Endodermal cell (in vitro differentiated cells): ENCODE measurements around the gene GRP. TPM values are rescaled to one million over a fixed set of nuclear protein-coding genes. Genes with fewer than 3 reads are reported as not detected.

Experiments
- DNase-seq: peaks from one replicate; pipeline ENCODE4 v3.0.0-alpha.2; 2017
- H3K27ac ChIP-seq: 2 replicates; pipeline ENCODE4 v1.5.1; 2013; ENCODE audit warnings: mild to moderate bottlenecking, low read depth, low read length, moderate library complexity
- H3K27me3 ChIP-seq: 2 replicates; pipeline ENCODE4 v1.6.1; 2013; ENCODE audit warnings: mild to moderate bottlenecking, low read length, moderate library complexity; ENCODE audit not compliant: insufficient read depth, control insufficient read depth, poor library complexity, severe bottlenecking
- H3K36me3 ChIP-seq: 2 replicates; pipeline ENCODE4 v1.7.0; 2013; ENCODE audit warnings: mild to moderate bottlenecking, low read length, moderate library complexity; ENCODE audit not compliant: control insufficient read depth, insufficient read depth
- H3K4me1 ChIP-seq: one replicate; pipeline ENCODE4 v1.7.0; 2013; ENCODE audit warnings: low read length; ENCODE audit not compliant: control insufficient read depth, insufficient read depth
- H3K4me3 ChIP-seq: 2 replicates; pipeline ENCODE4 v1.5.1; 2013; ENCODE audit warnings: mild to moderate bottlenecking, low read length, moderate library complexity
- H3K9ac ChIP-seq: 2 replicates; pipeline ENCODE4 v1.6.1; 2013; ENCODE audit warnings: mild to moderate bottlenecking, low read length, moderate library complexity; ENCODE audit not compliant: poor library complexity, severe bottlenecking; ENCODE audit errors: extremely low read depth
- H3K9me3 ChIP-seq: 2 replicates; pipeline ENCODE4 v1.6.1; 2013; ENCODE audit warnings: mild to moderate bottlenecking, low read length, moderate library complexity; ENCODE audit not compliant: control insufficient read depth
- H3K27ac Mint-ChIP-seq: 2 replicates; pipeline ENCODE4 v1.8.0; 2020; ENCODE audit warnings: mixed read lengths
- H3K27me3 Mint-ChIP-seq: 2 replicates; pipeline ENCODE4 v1.8.0; 2021; ENCODE audit warnings: mild to moderate bottlenecking, mixed read lengths; ENCODE audit not compliant: insufficient read depth
- H3K36me3 Mint-ChIP-seq: 2 replicates; pipeline ENCODE4 v1.8.0; 2020; ENCODE audit warnings: low read depth, mixed read lengths
- H3K4me1 Mint-ChIP-seq: 2 replicates; pipeline ENCODE4 v1.8.0; 2020; ENCODE audit warnings: mixed read lengths
- H3K4me3 Mint-ChIP-seq: 2 replicates; pipeline ENCODE4 v1.8.0; 2020; ENCODE audit warnings: mild to moderate bottlenecking, moderate library complexity, mixed read lengths
- H3K9me3 Mint-ChIP-seq: 2 replicates; pipeline ENCODE4 v1.8.0; 2020; ENCODE audit warnings: mild to moderate bottlenecking, mixed read lengths
- CTCF ChIP-seq: fragments of 200-600 bp; sonication (generic); conservative IDR thresholded peaks from 2 replicates; pipeline ENCODE4 v1.5.0; 2021; ENCODE audit warnings: antibody characterized with exemption, mild to moderate bottlenecking
- WGBS, 2 experiments: methylation state at CpG; one replicate each; pipeline versions ENCODE4 v1.1.5 to v1.1.7; 2013; ENCODE audit warnings: missing lambda C conversion rate in 2 of 2, mixed read lengths in 1 of 2; ENCODE audit not compliant: insufficient coverage in 1 of 2, insufficient read length in 1 of 2; 5-methylcytosine and 5-hydroxymethylcytosine counted together
- total RNA-seq, 2 donors: library from RNA; stranded (reverse); fragmentation: NEBNext Ultra II Directional in 1 of 2; extraction: Animal tissue kit (Norgen Biotek cat#: 25700) in 1 of 2; gene quantifications; 2 replicates in 1 of 2; 3 replicates in 1 of 2; pipeline ENCODE4 v1.2.1, GENCODE V29; 2021

GRP gene
- total RNA-seq, 2 donors from 2014 or later: 4.4 to 6.5 TPM

- Histone ChIP-seq H3K36me3 (no peaks in the 10 kb centered on the region), H3K9ac (no peak overlapping the region), H3K27ac (no peak overlapping the region), H3K4me1 (no peaks in the 10 kb centered on the region), H3K9me3 (peaks cover 14% of the 10 kb centered on the region), H3K4me3 (peak overlapping the region; percentile 63), H3K27me3 (peaks cover 98% of the 10 kb centered on the region)
- H3K9me3 Mint-ChIP-seq: no peaks in the 10 kb centered on the region
- TF ChIP-seq CTCF: no peak
- H3K4me3 Mint-ChIP-seq: peak overlapping the region; percentile 62
- DNase-seq: no peak
- 13% methylated on average over 19 to 28 of the region's 28 CpGs for WGBS, 2 experiments
- peaks cover 18% of the 10 kb centered on the region for H3K4me1 Mint-ChIP-seq
- no peak overlapping the region for H3K27ac Mint-ChIP-seq
- no peaks in the 10 kb centered on the region for H3K36me3 Mint-ChIP-seq
- peaks cover 95% of the 10 kb centered on the region for H3K27me3 Mint-ChIP-seq
These were observed 48.3 kb downstream of the GRP start for GRCh38 chr18:59268127-59268720.

- peak overlapping the region; percentile 63 for H3K4me3 ChIP-seq
- peaks cover 98% of the 10 kb centered on the region for H3K27me3 ChIP-seq
- Mint-ChIP-seq H3K4me1 (peaks cover 18% of the 10 kb centered on the region), H3K36me3 (no peaks in the 10 kb centered on the region), H3K4me3 (peak overlapping the region; percentile 62), H3K9me3 (no peaks in the 10 kb centered on the region), H3K27ac (no peak overlapping the region), H3K27me3 (peaks cover 95% of the 10 kb centered on the region)
- H3K9me3 ChIP-seq: peaks cover 14% of the 10 kb centered on the region
- no peaks in the 10 kb centered on the region for H3K4me1 ChIP-seq
- DNase-seq: peak; percentile 94
- H3K9ac ChIP-seq: no peak overlapping the region
- WGBS, 2 experiments: 1 to 2% methylated on average over 42 to 90 of the region's 90 CpGs
- H3K27ac ChIP-seq: no peak overlapping the region
- no peaks in the 10 kb centered on the region for H3K36me3 ChIP-seq
- peak; percentile 56 for TF ChIP-seq CTCF
These were observed 49.0 kb downstream of the GRP start for GRCh38 chr18:59268721-59269562.

- peaks cover 17% of the 10 kb centered on the region for H3K4me1 Mint-ChIP-seq
- 4 to 9% methylated on average over 16 to 17 of the region's 17 CpGs for WGBS, 2 experiments
These were observed 49.7 kb downstream of the GRP start for GRCh38 chr18:59269563-59270119.

More at GRCh38 chr18:59269563-59270119, 49.7 kb downstream of the GRP start:
- Mint-ChIP-seq H3K4me3 (peak overlapping the region; percentile 62), H3K27me3 (peaks cover 95% of the 10 kb centered on the region), H3K9me3 (no peaks in the 10 kb centered on the region), H3K36me3 (no peaks in the 10 kb centered on the region), H3K27ac (no peak overlapping the region)
- Histone ChIP-seq H3K4me3 (peak overlapping the region; percentile 62), H3K27me3 (peaks cover 98% of the 10 kb centered on the region), H3K4me1 (no peaks in the 10 kb centered on the region), H3K9me3 (peaks cover 14% of the 10 kb centered on the region), H3K36me3 (no peaks in the 10 kb centered on the region), H3K9ac (no peak overlapping the region), H3K27ac (no peak overlapping the region)
- DNase-seq: no peak
- TF ChIP-seq CTCF: no peak
